Measurements from ENCODE around the gene MTUS2. TPM values are rescaled to one million over a fixed set of nuclear protein-coding genes. Genes with fewer than 3 reads are reported as not detected.

MTUS2 gene
- total and polyA plus RNA-seq, 4 donors = under 0.01 to 0.70 (median 0.15) TPM

- Histone ChIP-seq H3K4me1 (ENCODE audit: control insufficient read depth in 4 of 4, insufficient read depth in 4 of 4, low read length in 3 of 4) (no peaks in the 10 kb centered on the region), H3K27me3 (ENCODE audit: control insufficient read depth in 4 of 4, insufficient read depth in 4 of 4, low read length in 3 of 4) (no peaks in the 10 kb centered on the region), H3K9ac (ENCODE audit: low read depth in 1 of 2, low read length in 2 of 2) (no peak overlapping the region), H3K4me3 (ENCODE audit: low read depth in 1 of 3, low read length in 3 of 3) (no peak overlapping the region), H3K36me3 (ENCODE audit: control insufficient read depth in 4 of 4, insufficient read depth in 3 of 4, low read depth in 1 of 4, low read length in 3 of 4) (no peaks in the 10 kb centered on the region), H3K9me3 (ENCODE audit: control insufficient read depth in 4 of 4, low read length in 3 of 4) (no peaks in the 10 kb centered on the region), H3K27ac (ENCODE audit: low read depth in 1 of 2, low read length in 2 of 2) (no peak overlapping the region)
- DNase-seq (ENCODE audit: low spot score) = no peak
- TF ChIP-seq JUND (IDR thresholded peaks at IDR 0.05) (no peak), CTCF (IDR thresholded peaks at IDR 0.05; ENCODE audit: low read depth, low read length, missing input control) (no peak), HNF4A (conservative IDR thresholded peaks at IDR 0.05) (no peak), NR2F2 (IDR thresholded peaks at IDR 0.05) (no peak), FOXA2 (IDR thresholded peaks at IDR 0.05) (no peak), HNF4G (IDR thresholded peaks at IDR 0.05) (no peak), ZBTB33 (IDR thresholded peaks at IDR 0.05) (no peak), YY1 (IDR thresholded peaks at IDR 0.05) (no peak), RXRA (IDR thresholded peaks at IDR 0.05) (no peak), MAX (IDR thresholded peaks at IDR 0.05) (no peak), RAD21 (IDR thresholded peaks at IDR 0.05) (no peak), GABPA (IDR thresholded peaks at IDR 0.05 in 1 of 2, conservative IDR thresholded peaks at IDR 0.05 in 1 of 2) (no peak), ATF3 (IDR thresholded peaks at IDR 0.05) (no peak), EGR1 (IDR thresholded peaks at IDR 0.05; ENCODE audit: low read depth in 2 of 2) (no peak), SP1 (IDR thresholded peaks at IDR 0.05) (no peak), TAF1 (conservative IDR thresholded peaks at IDR 0.05) (no peak), FOXA1 (IDR thresholded peaks at IDR 0.05) (no peak)
- TF ChIP-seq, protein P1, sequence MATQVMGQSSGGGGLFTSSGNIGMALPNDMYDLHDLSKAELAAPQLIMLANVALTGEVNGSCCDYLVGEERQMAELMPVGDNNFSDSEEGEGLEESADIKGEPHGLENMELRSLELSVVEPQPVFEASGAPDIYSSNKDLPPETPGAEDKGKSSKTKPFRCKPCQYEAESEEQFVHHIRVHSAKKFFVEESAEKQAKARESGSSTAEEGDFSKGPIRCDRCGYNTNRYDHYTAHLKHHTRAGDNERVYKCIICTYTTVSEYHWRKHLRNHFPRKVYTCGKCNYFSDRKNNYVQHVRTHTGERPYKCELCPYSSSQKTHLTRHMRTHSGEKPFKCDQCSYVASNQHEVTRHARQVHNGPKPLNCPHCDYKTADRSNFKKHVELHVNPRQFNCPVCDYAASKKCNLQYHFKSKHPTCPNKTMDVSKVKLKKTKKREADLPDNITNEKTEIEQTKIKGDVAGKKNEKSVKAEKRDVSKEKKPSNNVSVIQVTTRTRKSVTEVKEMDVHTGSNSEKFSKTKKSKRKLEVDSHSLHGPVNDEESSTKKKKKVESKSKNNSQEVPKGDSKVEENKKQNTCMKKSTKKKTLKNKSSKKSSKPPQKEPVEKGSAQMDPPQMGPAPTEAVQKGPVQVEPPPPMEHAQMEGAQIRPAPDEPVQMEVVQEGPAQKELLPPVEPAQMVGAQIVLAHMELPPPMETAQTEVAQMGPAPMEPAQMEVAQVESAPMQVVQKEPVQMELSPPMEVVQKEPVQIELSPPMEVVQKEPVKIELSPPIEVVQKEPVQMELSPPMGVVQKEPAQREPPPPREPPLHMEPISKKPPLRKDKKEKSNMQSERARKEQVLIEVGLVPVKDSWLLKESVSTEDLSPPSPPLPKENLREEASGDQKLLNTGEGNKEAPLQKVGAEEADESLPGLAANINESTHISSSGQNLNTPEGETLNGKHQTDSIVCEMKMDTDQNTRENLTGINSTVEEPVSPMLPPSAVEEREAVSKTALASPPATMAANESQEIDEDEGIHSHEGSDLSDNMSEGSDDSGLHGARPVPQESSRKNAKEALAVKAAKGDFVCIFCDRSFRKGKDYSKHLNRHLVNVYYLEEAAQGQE (IDR thresholded peaks at IDR 0.05) = no peak
- 52% methylated on average over 5 of the region's 5 CpGs for WGBS
These were observed 497.7 kb downstream of the MTUS2 start for GRCh38 chr13:29317828-29318227.
